AG04449 (cell line): ENCODE data around the gene KCNJ1.

Source experiments
- CTCF ChIA-PET: fragments of 350-600 bp; formaldehyde crosslinking; extraction: SDS; loops from one replicate; lab custom pipeline; 2021; ENCODE audit warnings: antibody characterized with exemption; lab: Yijun Ruan, JAX
- POLR2A ChIA-PET: fragments of 400-600, 350-600 bp; formaldehyde crosslinking; extraction: SDS; loops from one replicate; lab custom pipeline; 2020; ENCODE audit warnings: antibody characterized with exemption, inconsistent platforms; lab: Yijun Ruan, JAX
- DNase-seq: peaks from one replicate; pipeline ENCODE4 v3.0.0-alpha.2; 2010; ENCODE audit warnings: low read depth, low spot score
- H3K4me3 ChIP-seq: 2 replicates; pipeline ENCODE4 v1.5.1; 2011; ENCODE audit warnings: low read depth, mild to moderate bottlenecking, control low read depth, low read length
- CTCF ChIP-seq: IDR thresholded peaks from one replicate; pipeline ENCODE4 v1.5.1; 2011; ENCODE audit warnings: mild to moderate bottlenecking, moderate library complexity, low read length, control low read depth, inconsistent platforms; ENCODE audit not compliant: insufficient read depth; ENCODE audit errors: missing control alignments

KCNJ1 gene

DNA sequence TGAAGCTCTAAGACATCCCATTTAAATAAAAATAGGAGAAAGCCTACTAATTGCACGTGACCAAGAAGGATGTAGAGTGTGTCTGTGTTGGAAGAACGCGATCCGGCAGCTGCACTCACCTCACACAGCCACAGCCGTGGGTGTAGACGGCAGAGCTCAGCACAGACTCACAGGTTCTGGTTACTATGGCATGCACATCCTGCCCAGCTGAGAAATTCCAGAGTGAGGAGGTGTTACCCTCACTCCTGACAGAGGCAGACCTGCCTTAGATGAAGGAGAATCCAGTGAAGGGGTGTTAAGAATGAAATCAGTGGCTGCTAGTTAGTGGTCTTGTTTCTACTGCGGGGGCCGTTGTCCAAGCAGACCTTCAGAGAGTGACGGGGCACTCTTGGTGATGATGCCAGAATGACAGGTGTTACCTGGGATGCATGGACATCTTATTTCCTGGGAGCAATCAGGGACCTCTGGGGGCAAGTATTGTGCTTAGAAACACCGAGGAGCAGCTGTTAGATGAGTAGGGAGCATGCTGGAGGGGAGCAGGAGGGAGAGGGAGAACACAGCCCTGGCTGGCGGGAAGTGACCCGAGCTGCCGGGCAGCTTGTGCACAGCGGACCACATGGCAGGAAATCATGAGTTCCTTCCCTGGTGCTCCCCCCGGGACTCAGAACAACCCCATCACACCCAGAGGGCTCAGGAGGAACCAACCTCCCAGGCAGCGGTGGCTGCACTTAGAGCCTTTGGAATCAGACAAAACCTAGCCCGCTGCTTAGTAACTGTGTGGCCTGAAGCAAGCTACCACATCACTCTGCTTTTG, 36.4 kb upstream of the KCNJ1 start:
- H3K4me3 ChIP-seq: no peak overlapping the region
- no peak for DNase-seq
- CTCF ChIA-PET: interaction anchor here (0.6 to 4.4 kb wide), 7 partner anchors 18 to 746 kb away, joined by 3 to 44 read pairs (median 4); no protein-coding TSS in a partner anchor
- POLR2A ChIA-PET: interaction anchor here (0.6 kb wide), 1 partner anchor 707 kb away, joined by 3 read pairs; no protein-coding TSS in a partner anchor
- TF ChIP-seq CTCF: no peak

DNA sequence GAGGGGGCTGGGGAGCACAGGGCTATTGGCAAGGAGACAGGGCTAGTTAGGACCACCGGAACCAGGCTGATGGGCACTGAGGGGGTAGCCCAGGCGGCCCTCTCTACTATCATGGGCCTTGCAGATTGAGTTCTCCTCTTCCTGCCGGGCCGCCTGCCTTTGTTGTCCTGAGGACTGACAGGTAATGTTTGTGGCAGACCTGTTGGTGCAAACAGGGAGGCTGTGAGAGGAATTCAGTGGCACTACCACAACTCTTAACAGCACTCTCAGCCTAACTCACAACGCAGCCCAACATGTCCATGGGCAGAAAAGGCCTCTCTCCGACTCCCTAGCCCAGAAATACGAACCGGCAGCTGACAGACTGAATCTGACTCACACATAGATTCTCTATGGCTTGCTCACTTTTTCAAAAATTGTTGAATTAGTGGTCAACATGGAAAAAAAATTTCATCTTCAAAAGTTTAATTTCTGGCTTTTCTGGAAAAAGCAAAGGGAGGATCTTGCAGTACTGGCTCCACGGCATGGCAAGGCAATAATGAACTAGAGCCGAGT, 35.5 kb upstream of the KCNJ1 start:
- POLR2A ChIA-PET: interaction anchor here (0.6 to 0.7 kb wide), 2 partner anchors 10 to 706 kb away, joined by 3 read pairs; no protein-coding TSS in a partner anchor
- TF ChIP-seq CTCF: no peak
- H3K4me3 ChIP-seq: no peak overlapping the region
- CTCF ChIA-PET: interaction anchor here (1.1 to 4.4 kb wide), 5 partner anchors 17 to 745 kb away, joined by 3 to 44 read pairs (median 4); no protein-coding TSS in a partner anchor
- peak; percentile 19 for DNase-seq

- ChIA-PET POLR2A (no interaction called here), CTCF (interaction anchor here (1.0 to 4.4 kb wide), 3 partner anchors 10 to 54 kb away, joined by 4 to 44 read pairs (median 5); no protein-coding TSS in a partner anchor)
- DNase-seq: no peak
- H3K4me3 ChIP-seq: no peak overlapping the region
- no peak for TF ChIP-seq CTCF
Observed at GRCh38 chr11:128901653-128902514, 34.8 kb upstream of the KCNJ1 start.

- ChIA-PET CTCF (interaction anchor here (0.7 kb wide), 1 partner anchor 16 kb away, joined by 3 read pairs; no protein-coding TSS in a partner anchor), POLR2A (no interaction called here)
- DNase-seq: no peak
- no peak overlapping the region for H3K4me3 ChIP-seq
- TF ChIP-seq CTCF: no peak
Observed at GRCh38 chr11:128900468-128900867, 33.4 kb upstream of the KCNJ1 start.

GRCh38 chr11:128898580-128899344, 31.7 kb upstream of the KCNJ1 start:
- ChIA-PET POLR2A (no interaction called here), CTCF (interaction anchor here (1.2 kb wide), 1 partner anchor 14 kb away, joined by 5 read pairs; no protein-coding TSS in a partner anchor)
- no peak overlapping the region for H3K4me3 ChIP-seq
- DNase-seq: no peak
- TF ChIP-seq CTCF: no peak
